Measurements from ENCODE around the gene WIZ. TPM values are rescaled to one million over a fixed set of nuclear protein-coding genes. Genes with fewer than 3 reads are reported as not detected.

WIZ gene
- polyA plus RNA-seq, 1 experiment, result 5.8 TPM

- DNase-seq (ENCODE audit: low read depth, low spot score), result no peak
- Histone ChIP-seq H3K9me3 (ENCODE audit: control insufficient read depth, insufficient read depth, low read length) (peaks cover 7% of the 10 kb centered on the region; the same call in 1 of the 2 replicates), H3K27ac (ENCODE audit: low read depth, low read length) (no peak overlapping the region), H3K27me3 (ENCODE audit: control insufficient read depth, insufficient read depth, low read length) (peaks cover 23% of the 10 kb centered on the region), H3K4me3 (ENCODE audit: low read depth, low read length) (peak overlapping the region; percentile 46)
- POLR2A ChIA-PET, result interaction anchor here (0.6 to 2.7 kb wide), 4 partner anchors 15 to 103 kb away, joined by 3 to 8 read pairs (median 4); no protein-coding TSS in a partner anchor
- peak; percentile 30 for TF ChIP-seq CTCF (IDR thresholded peaks at IDR 0.05; ENCODE audit: low read depth, low read length)
- CTCF ChIA-PET, result interaction anchor here (0.6 to 0.9 kb wide), 4 partner anchors 13 to 317 kb away, joined by 3 to 6 read pairs (median 3); no protein-coding TSS in a partner anchor
Observed at GRCh38 chr19:15453091-15453578, 3.4 kb upstream of the WIZ start.

- H3K4me3 ChIP-seq (ENCODE audit: low read depth, low read length), result peak overlapping the region; percentile 46
- H3K27ac ChIP-seq (ENCODE audit: low read depth, low read length), result no peak overlapping the region
- H3K27me3 ChIP-seq (ENCODE audit: control insufficient read depth, insufficient read depth, low read length), result peaks cover 17% of the 10 kb centered on the region
- peak; percentile 8 for DNase-seq (ENCODE audit: low read depth, low spot score)
- ChIA-PET POLR2A (interaction anchor here (0.6 to 2.7 kb wide), 10 partner anchors 8 to 104 kb away, joined by 3 to 8 read pairs (median 4); partner anchors contain the start of gene AKAP8L), CTCF (interaction anchor here (0.6 to 0.9 kb wide), 3 partner anchors 15 to 103 kb away, joined by 3 to 6 read pairs (median 5); no protein-coding TSS in a partner anchor)
- TF ChIP-seq CTCF (IDR thresholded peaks at IDR 0.05; ENCODE audit: low read depth, low read length), result no peak
- H3K9me3 ChIP-seq (ENCODE audit: control insufficient read depth, insufficient read depth, low read length), result peaks cover 7% of the 10 kb centered on the region; the same call in 1 of the 2 replicates
Observed at GRCh38 chr19:15452111-15453047, 2.6 kb upstream of the WIZ start.

GRCh38 chr19:15450528-15450890 is 753 bp upstream of the WIZ start:
- Histone ChIP-seq H3K27ac (ENCODE audit: low read depth, low read length) (no peak overlapping the region), H3K27me3 (ENCODE audit: control insufficient read depth, insufficient read depth, low read length) (peaks cover 4% of the 10 kb centered on the region), H3K4me3 (ENCODE audit: low read depth, low read length) (no peak overlapping the region), H3K9me3 (ENCODE audit: control insufficient read depth, insufficient read depth, low read length) (peaks cover 4% of the 10 kb centered on the region; the same call in 1 of the 2 replicates)
- DNase-seq (ENCODE audit: low read depth, low spot score), result no peak
- ChIA-PET CTCF (interaction anchor here (0.6 kb wide), 1 partner anchor 276 kb away, joined by 3 read pairs; no protein-coding TSS in a partner anchor), POLR2A (interaction anchor here (0.5 to 2.7 kb wide), 2 partner anchors 17 to 28 kb away, joined by 4 to 8 read pairs; no protein-coding TSS in a partner anchor)
- no peak for TF ChIP-seq CTCF (IDR thresholded peaks at IDR 0.05; ENCODE audit: low read depth, low read length)

GRCh38 chr19:15448778-15449619 is 757 bp downstream of the WIZ start:
- Histone ChIP-seq H3K4me3 (ENCODE audit: low read depth, low read length) (peak overlapping the region; percentile 72), H3K27me3 (ENCODE audit: control insufficient read depth, insufficient read depth, low read length) (no peaks in the 10 kb centered on the region), H3K9me3 (ENCODE audit: control insufficient read depth, insufficient read depth, low read length) (peaks cover 4% of the 10 kb centered on the region; the same call in 1 of the 2 replicates), H3K27ac (ENCODE audit: low read depth, low read length) (no peak overlapping the region)
- ChIA-PET CTCF (no interaction called here), POLR2A (no interaction called here)
- no peak for TF ChIP-seq CTCF (IDR thresholded peaks at IDR 0.05; ENCODE audit: low read depth, low read length)
- no peak for DNase-seq (ENCODE audit: low read depth, low spot score)

All from AG04450 (cell line).